Psoas muscle (tissue), 8 donors: ENCODE data around the gene IZUMO1. TPM values are rescaled to one million over a fixed set of nuclear protein-coding genes. Genes with fewer than 3 reads are reported as not detected.

Source experiments
- ATAC-seq, 4 donors: fragments of 200-7000 bp; cut with Tn5 transposase; one replicate each; pipeline ENCODE4 v1.9.1; 2020; ENCODE audit warnings: moderate library complexity in 3 of 4, mild to moderate bottlenecking in 2 of 4
- DNase-seq, 2 donors: peaks; one replicate each; pipeline ENCODE4 v3.0.0-alpha.2; 2020
- H3K27ac ChIP-seq: fragments of 200-600 bp; one replicate; pipeline ENCODE4 v1.8.0; 2022
- H3K27me3 ChIP-seq, 3 donors: fragments of 200-600 bp in 1 of 3; one replicate each; pipeline versions ENCODE4 v1.6.1 to v1.8.0; 2013 to 2022; ENCODE audit warnings: low read length in 2 of 3, mild to moderate bottlenecking in 2 of 3, moderate library complexity in 1 of 3; ENCODE audit not compliant: insufficient read depth in 3 of 3
- H3K36me3 ChIP-seq, 2 donors: fragments of 200-600 bp in 1 of 2; one replicate each; pipeline versions ENCODE4 v1.6.1 to v1.8.0; 2013 to 2022; ENCODE audit warnings: low read depth in 1 of 2, mild to moderate bottlenecking in 1 of 2, moderate library complexity in 1 of 2; ENCODE audit not compliant: insufficient read depth in 1 of 2
- H3K4me1 ChIP-seq: fragments of 200-600 bp; one replicate; pipeline ENCODE4 v1.8.0; 2022
- H3K4me3 ChIP-seq: fragments of 200-600 bp; one replicate; pipeline ENCODE4 v1.8.0; 2022; ENCODE audit warnings: mild to moderate bottlenecking
- H3K9me3 ChIP-seq: fragments of 200-600 bp; one replicate; pipeline ENCODE4 v1.8.0; 2022
- CTCF ChIP-seq: fragments of 200-600 bp; IDR thresholded peaks from one replicate; pipeline ENCODE4 v1.8.0; 2022; ENCODE audit warnings: antibody characterized with exemption
- WGBS, 3 donors: extraction: QIAGEN DNeasy Blood & Tissue Kit; methylation state at CpG; one replicate each; pipeline versions ENCODE4 v1.1.6 to v1.1.7; 2013; 5-methylcytosine and 5-hydroxymethylcytosine counted together
- intact Hi-C, 2 donors: fragments of 100-400 bp; cut with DNase I; formaldehyde crosslinking; loops; one replicate each; pipeline versions ENCODE4 v1.11.0 to v1.14.2; 2022
- polyA plus RNA-seq, 3 donors: library from polyadenylated mRNA; stranded (reverse); fragments of 200-250 nt; gene quantifications; one replicate each; pipeline ENCODE4 v1.2.3, GENCODE V29; 2013
- total RNA-seq, 4 donors: library from RNA; stranded (reverse); fragmentation: NEBNext Ultra II Directional in 2 of 4; extraction: Animal tissue kit (Norgen Biotek cat#: 25700) in 2 of 4; gene quantifications; one replicate each; pipeline versions ENCODE4 v1.2.1 to v1.2.4, GENCODE V29; 2021 to 2023
- donor health status: healthy with polysubstance abuse.
- donor health status: DM: no; HTN: no; CAD: no; lungs with moderate emphysema.
- donor health status: Bipolar disorder and iron deficiency.
- donor health status: healthy.
- donor health status: DM: yes; HTN: yes; CAD: no.
- donor health status: DM: no; HTN: no; CAD: no.
- donor health status: DM: no; HTN: no; CAD: no.
- donor health status: DM: yes; HTN: yes; CAD: no.

Gene IZUMO1
- total and polyA plus RNA-seq, 7 donors, result 0.18 to 0.76 (median 0.36) TPM; not detected in 2

- DNase-seq (no peak), ATAC-seq (no peak)
- Histone ChIP-seq H3K4me1 (peaks cover 5% of the 10 kb centered on the region), H3K27me3 (no peaks in the 10 kb centered on the region), H3K27ac (peak overlapping the region; percentile 70), H3K9me3 (no peaks in the 10 kb centered on the region), H3K4me3 (no peak overlapping the region), H3K36me3 (no peaks in the 10 kb centered on the region)
- 60 to 87% (median 80%) methylated on average over 2 of the region's 2 CpGs for WGBS, 3 donors
- no peak for TF ChIP-seq CTCF
- intact Hi-C loops, result no loop called here
These were observed 20.2 kb downstream of the IZUMO1 start for GRCh38 chr19:48726556-48726955.

GRCh38 chr19:48724796-48725753, 21.6 kb downstream of the IZUMO1 start:
- peak in 1 of 2 donors; percentile 65 for DNase-seq

GRCh38 chr19:48722196-48722708, 24.5 kb downstream of the IZUMO1 start:
- intact Hi-C loops, result no loop called here
- H3K27me3 ChIP-seq, result no peaks in the 10 kb centered on the region
- DNase-seq (no peak), ATAC-seq (no peak)
- H3K27ac ChIP-seq, result no peak overlapping the region
- no peak overlapping the region for H3K4me3 ChIP-seq
- H3K4me1 ChIP-seq, result peaks cover 9% of the 10 kb centered on the region
- TF ChIP-seq CTCF, result no peak
- no peaks in the 10 kb centered on the region for H3K9me3 ChIP-seq
- H3K36me3 ChIP-seq, result no peaks in the 10 kb centered on the region
- WGBS, 3 donors, result 79 to 84% (median 82%) methylated on average over 11 of the region's 11 CpGs

More at GRCh38 chr19:48724796-48725753, 21.6 kb downstream of the IZUMO1 start:
- Histone ChIP-seq H3K36me3 (no peaks in the 10 kb centered on the region), H3K4me1 (peaks cover 5% of the 10 kb centered on the region), H3K9me3 (no peaks in the 10 kb centered on the region), H3K27ac (peak overlapping the region; percentile 70), H3K27me3 (no peaks in the 10 kb centered on the region), H3K4me3 (no peak overlapping the region)
- WGBS, 3 donors, result 40 to 46% (median 41%) methylated on average over 11 of the region's 11 CpGs
- intact Hi-C loops, result no loop called here
- peak in 2 of 4 donors; percentile 27 to 28 for ATAC-seq
- no peak for TF ChIP-seq CTCF

- no peaks in the 10 kb centered on the region for H3K27me3 ChIP-seq
- H3K27ac ChIP-seq, result peak overlapping the region; percentile 91
- no peaks in the 10 kb centered on the region for H3K9me3 ChIP-seq
- TF ChIP-seq CTCF, result no peak
- WGBS, 3 donors, result 14 to 17% (median 14%) methylated on average over 42 of the region's 42 CpGs
- H3K4me1 ChIP-seq, result peaks cover 20% of the 10 kb centered on the region
- ATAC-seq, result peak; percentile 81 to 89 (median 86)
- peak; percentile 98 to 100 for DNase-seq
- intact Hi-C loops, result no loop called here
- H3K4me3 ChIP-seq, result peak overlapping the region; percentile 78
- H3K36me3 ChIP-seq, result no peaks in the 10 kb centered on the region
These were observed 26.0 kb downstream of the IZUMO1 start for GRCh38 chr19:48720613-48721296.
